ENCODE results near the gene PIGQ. TPM values are rescaled to one million over a fixed set of nuclear protein-coding genes. Genes with fewer than 3 reads are reported as not detected.
A peak's percentile ranks its signal among the peaks of the same experiment; 100 is the strongest.

The PIGQ gene
- total RNA-seq, 4 donors from 2014 or later: 36.1 to 46.4 (median 40.7) TPM

GRCh38 chr16:588639-588888 lies 18.8 kb downstream of the PIGQ start:
- peaks cover 0 to 13% (median 3%) of the 10 kb centered on the region in 4 donors for H3K36me3 ChIP-seq
- peak overlapping the region; percentile 93 to 98 (median 96) for H3K27ac ChIP-seq (replicated peaks in 1 of 4)
- no peak for TF ChIP-seq EP300 (IDR thresholded peaks at IDR 0.05)
- H3K4me3 ChIP-seq: peak overlapping the region; percentile 83 to 94 (median 88)
- WGBS: 1% methylated on average over 21 of the region's 21 CpGs
- no peaks in the 10 kb centered on the region for H3K9me3 ChIP-seq
- no peak for DNase-seq (ENCODE audit: extremely low spot score)
- H3K27me3 ChIP-seq: peaks cover 0 to 9% (median 0%) of the 10 kb centered on the region in 4 donors
- intact Hi-C loops (cut with DNase I): loop anchor here (5.0 kb wide), 1 partner anchor 49 kb away; the partner anchor contains the start of gene METTL26
- peaks cover 36 to 69% (median 57%) of the 10 kb centered on the region in 4 donors for H3K4me1 ChIP-seq

- peaks cover 0 to 9% (median 0%) of the 10 kb centered on the region in 4 donors for H3K27me3 ChIP-seq
- intact Hi-C loops (cut with DNase I): loop anchor here (5.0 kb wide), 1 partner anchor 48 kb away; the partner anchor contains the start of gene METTL26
- TF ChIP-seq EP300 (IDR thresholded peaks at IDR 0.05) (no peak), POLR2AphosphoS5 (IDR thresholded peaks at IDR 0.05) (peak; percentile 85 to 92), CTCF (IDR thresholded peaks at IDR 0.05) (no peak), POLR2A (IDR thresholded peaks at IDR 0.05; ENCODE audit: low read depth) (peak; percentile 80)
- DNase-seq (ENCODE audit: extremely low spot score): peak; percentile 100
- H3K27ac ChIP-seq (replicated peaks in 1 of 4): peak overlapping the region; percentile 93 to 98 (median 96)
- H3K4me3 ChIP-seq: peak overlapping the region; percentile 83 to 94 (median 88)
- no peaks in the 10 kb centered on the region for H3K9me3 ChIP-seq
- 2% methylated on average over 15 of the region's 107 CpGs for WGBS
- H3K36me3 ChIP-seq: peaks cover 0 to 18% (median 6%) of the 10 kb centered on the region in 4 donors
- H3K4me1 ChIP-seq: peaks cover 36 to 66% (median 58%) of the 10 kb centered on the region in 4 donors
These were observed 19.3 kb downstream of the PIGQ start for GRCh38 chr16:588889-589657.

- peak; percentile 100 for DNase-seq (ENCODE audit: extremely low spot score)
- WGBS: 1% methylated on average over 36 of the region's 67 CpGs
- Histone ChIP-seq H3K36me3 (peaks cover 0 to 22% (median 8%) of the 10 kb centered on the region in 4 donors), H3K4me1 (peaks cover 36 to 68% (median 58%) of the 10 kb centered on the region in 4 donors), H3K27ac (replicated peaks in 1 of 4) (peak within 1 kb of the TSS; percentile 93 to 98 (median 96)), H3K4me3 (peak within 1 kb of the TSS; percentile 83 to 94 (median 88)), H3K9me3 (no peaks in the 10 kb centered on the region), H3K27me3 (peaks cover 0 to 9% (median 0%) of the 10 kb centered on the region in 4 donors)
- intact Hi-C loops (cut with DNase I): loop anchor here (5.0 kb wide), 1 partner anchor 48 kb away; the partner anchor contains the start of gene METTL26
- peak in 1 of 3 experiments; percentile 17 for TF ChIP-seq CTCF (IDR thresholded peaks at IDR 0.05)
- peak in 1 of 2 donors; percentile 10 for TF ChIP-seq POLR2AphosphoS5 (IDR thresholded peaks at IDR 0.05)
- no peak for TF ChIP-seq EP300 (IDR thresholded peaks at IDR 0.05)
- no peak for TF ChIP-seq POLR2A (IDR thresholded peaks at IDR 0.05; ENCODE audit: low read depth)
These were observed 20.0 kb downstream of the PIGQ start, which contains the start of gene RAB40C for GRCh38 chr16:589658-590187. TSS of gene RAB40C (plus strand) at chr16:590066. CDS start at chr16:590292, 226 bp downstream.

GRCh38 chr16:590188-590814 lies 20.5 kb downstream of the PIGQ start:
- H3K4me1 ChIP-seq: peaks cover 36 to 74% (median 58%) of the 10 kb centered on the region in 4 donors
- DNase-seq (ENCODE audit: extremely low spot score): no peak
- no peaks in the 10 kb centered on the region for H3K9me3 ChIP-seq
- H3K27me3 ChIP-seq: peaks cover 0 to 8% (median 0%) of the 10 kb centered on the region in 4 donors
- peak overlapping the region; percentile 81 to 98 (median 92) for H3K27ac ChIP-seq (replicated peaks in 1 of 4)
- intact Hi-C loops (cut with DNase I): no loop called here
- WGBS: under 1% methylated on average over 18 of the region's 71 CpGs
- H3K4me3 ChIP-seq: peak overlapping the region; percentile 83 to 94 (median 88)
- peaks cover 0 to 22% (median 8%) of the 10 kb centered on the region in 4 donors for H3K36me3 ChIP-seq
- no peak for TF ChIP-seq POLR2AphosphoS5 (IDR thresholded peaks at IDR 0.05)
- TF ChIP-seq POLR2A (IDR thresholded peaks at IDR 0.05; ENCODE audit: low read depth): no peak
- TF ChIP-seq EP300 (IDR thresholded peaks at IDR 0.05): no peak
- no peak for TF ChIP-seq CTCF (IDR thresholded peaks at IDR 0.05)
